Epidermal melanocyte (primary cell): ENCODE data around the gene TXNDC15.
"Not testable (repeated sequence)": the region's sequence is repeated elsewhere in the genome, so short reads cannot be mapped to it uniquely, and the experiment has no call there.

ENCODE experiments used
- DNase-seq: peaks from one replicate; pipeline ENCODE4 v3.0.0; 2011; ENCODE audit warnings: low spot score; ENCODE audit not compliant: insufficient read length

Gene TXNDC15

GRCh38 chr5:134877159-134877558 lies 3.0 kb downstream of the TXNDC15 start:
- DNase-seq, result no peak

- DNase-seq, result no peak
Observed at GRCh38 chr5:134878403-134878802, 4.2 kb downstream of the TXNDC15 start.

- no peak for DNase-seq
Observed at GRCh38 chr5:134879456-134879855, 5.3 kb downstream of the TXNDC15 start.

- DNase-seq, result not testable (repeated sequence)
Observed at GRCh38 chr5:134880937-134881336, 6.8 kb downstream of the TXNDC15 start.

- not testable (repeated sequence) for DNase-seq
Observed at GRCh38 chr5:134881711-134882110, 7.5 kb downstream of the TXNDC15 start.

GRCh38 chr5:134887593-134888159 lies 13.5 kb downstream of the TXNDC15 start:
- DNase-seq, result no peak

- no peak for DNase-seq
Observed at GRCh38 chr5:134889335-134889734, 15.2 kb downstream of the TXNDC15 start.

- no peak for DNase-seq
Observed at GRCh38 chr5:134891473-134891872, 17.3 kb downstream of the TXNDC15 start.

- no peak for DNase-seq
Observed at GRCh38 chr5:134892282-134892681, 18.1 kb downstream of the TXNDC15 start.

GRCh38 chr5:134892926-134893325 lies 18.8 kb downstream of the TXNDC15 start:
- no peak for DNase-seq

- DNase-seq, result no peak
Observed at GRCh38 chr5:134893748-134894505, 19.8 kb downstream of the TXNDC15 start.

- no peak for DNase-seq
Observed at GRCh38 chr5:134902071-134902801, 28.1 kb downstream of the TXNDC15 start.

GRCh38 chr5:134904610-134905245 lies 30.6 kb downstream of the TXNDC15 start, which contains the start of gene PCBD2:
TSS of gene PCBD2 (plus strand) at chr5:134905131. CDS start at chr5:134905140, 9 bp downstream.
- DNase-seq, result peak; percentile 76

GRCh38 chr5:134905246-134905996 lies 31.2 kb downstream of the TXNDC15 start:
- DNase-seq, result peak; percentile 31

- DNase-seq, result no peak
Observed at GRCh38 chr5:134906811-134907210, 32.6 kb downstream of the TXNDC15 start.

GRCh38 chr5:134910752-134911151 lies 36.6 kb downstream of the TXNDC15 start:
- DNase-seq, result not testable (repeated sequence)

- no peak for DNase-seq
Observed at GRCh38 chr5:134911285-134912206, 37.4 kb downstream of the TXNDC15 start.

- DNase-seq, result no peak
Observed at GRCh38 chr5:134913254-134913653, 39.1 kb downstream of the TXNDC15 start.

GRCh38 chr5:134913795-134914194 lies 39.6 kb downstream of the TXNDC15 start:
- DNase-seq, result no peak
